ENCODE data around the gene CXCL16. TPM values are rescaled to one million over a fixed set of nuclear protein-coding genes. Genes with fewer than 3 reads are reported as not detected.

CXCL16 gene
- total and polyA plus RNA-seq, 5 donors from 2014 or later: 0.41 to 7.3 (median 0.62) TPM; not detected in 1

Other genes starting within 250 kb of the CXCL16 start
- 0.94 TPM for gene SPNS2, start 241.0 kb downstream of the CXCL16 start, total RNA-seq
- gene SPNS2, start 241.0 kb downstream of the CXCL16 start, polyA plus RNA-seq: not detected
- gene MYBBP1A, start 184.5 kb downstream of the CXCL16 start, total RNA-seq: 59.3 TPM
- 10 to 100 TPM in 2 of 4 donors, 1 to 10 TPM in 2; 7.7 to 13.6 (median 10.7) TPM for gene MYBBP1A, start 184.5 kb downstream of the CXCL16 start, polyA plus RNA-seq
- gene GGT6, start 179.4 kb downstream of the CXCL16 start, total RNA-seq: not detected
- gene GGT6, start 179.4 kb downstream of the CXCL16 start, polyA plus RNA-seq: not detected
- not detected for gene SMTNL2, start 155.4 kb downstream of the CXCL16 start, total RNA-seq
- not detected for gene SMTNL2, start 155.4 kb downstream of the CXCL16 start, polyA plus RNA-seq
- gene ALOX15, start 98.2 kb downstream of the CXCL16 start, total RNA-seq: not detected
- gene ALOX15, start 98.2 kb downstream of the CXCL16 start, polyA plus RNA-seq: not detected
- 51.9 TPM for gene PELP1, start 35.8 kb downstream of the CXCL16 start, total RNA-seq
- 1 to 10 TPM; 6.2 to 8.6 (median 7.8) TPM for gene PELP1, start 35.8 kb downstream of the CXCL16 start, polyA plus RNA-seq
- gene ARRB2, start 29.3 kb downstream of the CXCL16 start, total RNA-seq: 197 TPM
- gene ARRB2, start 29.3 kb downstream of the CXCL16 start, polyA plus RNA-seq: 10 to 100 TPM; 22.4 to 37.5 (median 28.9) TPM
- 9.3 TPM for gene MED11, start 8.5 kb downstream of the CXCL16 start, total RNA-seq
- 10 to 100 TPM; 40.0 to 46.8 (median 43.9) TPM for gene MED11, start 8.5 kb downstream of the CXCL16 start, polyA plus RNA-seq
- gene ZMYND15, start 95 bp downstream of the CXCL16 start, total RNA-seq: 1.0 TPM
- not detected for gene ZMYND15, start 95 bp downstream of the CXCL16 start, polyA plus RNA-seq
- gene TM4SF5, start 32.0 kb upstream of the CXCL16 start, total RNA-seq: not detected
- not detected for gene TM4SF5, start 32.0 kb upstream of the CXCL16 start, polyA plus RNA-seq
- gene VMO1, start 46.4 kb upstream of the CXCL16 start, total RNA-seq: not detected
- gene VMO1, start 46.4 kb upstream of the CXCL16 start, polyA plus RNA-seq: under 1 TPM in 1 of 4 donors, not detected in 3; 0.71 TPM
- 0.39 TPM for gene GLTPD2, start 49.0 kb upstream of the CXCL16 start, total RNA-seq
- under 1 TPM in 1 of 4 donors, not detected in 3; 0.43 TPM for gene GLTPD2, start 49.0 kb upstream of the CXCL16 start, polyA plus RNA-seq
- 64.7 TPM for gene PSMB6, start 56.2 kb upstream of the CXCL16 start, total RNA-seq
- gene PSMB6, start 56.2 kb upstream of the CXCL16 start, polyA plus RNA-seq: 100 to 1,000 TPM; 281 to 354 (median 319) TPM
- 36.4 TPM for gene PLD2, start 67.2 kb upstream of the CXCL16 start, total RNA-seq
- gene PLD2, start 67.2 kb upstream of the CXCL16 start, polyA plus RNA-seq: 1 to 10 TPM; 1.6 to 4.7 (median 1.9) TPM
- gene MINK1, start 93.4 kb upstream of the CXCL16 start, total RNA-seq: 235 TPM
- gene MINK1, start 93.4 kb upstream of the CXCL16 start, polyA plus RNA-seq: 10 to 100 TPM in 3 of 4 donors, 1 to 10 TPM in 1; 9.4 to 13.4 (median 11.6) TPM
- gene C17orf107, start 159.6 kb upstream of the CXCL16 start, total RNA-seq: 45.6 TPM
- 1 to 10 TPM; 1.1 to 1.5 (median 1.3) TPM for gene C17orf107, start 159.6 kb upstream of the CXCL16 start, polyA plus RNA-seq
- 3.8 TPM for gene CHRNE, start 163.2 kb upstream of the CXCL16 start, total RNA-seq
- under 1 TPM in 2 of 4 donors, not detected in 2; 0.15 to 0.25 TPM for gene CHRNE, start 163.2 kb upstream of the CXCL16 start, polyA plus RNA-seq
- gene GP1BA, start 192.3 kb upstream of the CXCL16 start, total RNA-seq: 1.9 TPM
- gene GP1BA, start 192.3 kb upstream of the CXCL16 start, polyA plus RNA-seq: under 1 TPM in 2 of 4 donors, not detected in 2; 0.07 to 0.22 TPM
- gene SLC25A11, start 200.1 kb upstream of the CXCL16 start, total RNA-seq: 22.6 TPM
- gene SLC25A11, start 200.1 kb upstream of the CXCL16 start, polyA plus RNA-seq: 10 to 100 TPM; 69.3 to 78.4 (median 74.4) TPM
- gene RNF167, start 200.3 kb upstream of the CXCL16 start, total RNA-seq: 105 TPM
- gene RNF167, start 200.3 kb upstream of the CXCL16 start, polyA plus RNA-seq: 10 to 100 TPM; 31.5 to 58.2 (median 45.9) TPM
- gene PFN1, start 208.6 kb upstream of the CXCL16 start, total RNA-seq: 865 TPM
- 1,000 to 10,000 TPM; 2,018 to 2,804 (median 2,386) TPM for gene PFN1, start 208.6 kb upstream of the CXCL16 start, polyA plus RNA-seq
- gene ENO3, start 211.2 kb upstream of the CXCL16 start, total RNA-seq: 11.7 TPM
- 1 to 10 TPM in 1 of 4 donors, under 1 TPM in 3; 0.29 to 1.6 (median 0.41) TPM for gene ENO3, start 211.2 kb upstream of the CXCL16 start, polyA plus RNA-seq
- 52.5 TPM for gene SPAG7, start 227.9 kb upstream of the CXCL16 start, total RNA-seq
- 100 to 1,000 TPM in 3 of 4 donors, 10 to 100 TPM in 1; 97.9 to 130 (median 106) TPM for gene SPAG7, start 227.9 kb upstream of the CXCL16 start, polyA plus RNA-seq
- gene CAMTA2, start 247.7 kb upstream of the CXCL16 start, total RNA-seq: 69.8 TPM
- 1 to 10 TPM; 4.7 to 7.9 (median 6.0) TPM for gene CAMTA2, start 247.7 kb upstream of the CXCL16 start, polyA plus RNA-seq